Measurements from ENCODE around the gene EFCAB13.
"Not testable (repeated sequence)": the region's sequence is repeated elsewhere in the genome, so short reads cannot be mapped to it uniquely, and the experiment has no call there.

The EFCAB13 gene

GRCh38 chr17:47332287-47332686 is 8.5 kb downstream of the EFCAB13 start:
- DNase-seq, result no peak

- DNase-seq, result no peak
Observed at GRCh38 chr17:47335101-47335936, 11.6 kb downstream of the EFCAB13 start.

GRCh38 chr17:47338026-47338425 is 14.3 kb downstream of the EFCAB13 start:
- no peak for DNase-seq

- no peak for DNase-seq
Observed at GRCh38 chr17:47352848-47353247, 29.1 kb downstream of the EFCAB13 start.

GRCh38 chr17:47358652-47359051 is 34.9 kb downstream of the EFCAB13 start:
- DNase-seq, result no peak

GRCh38 chr17:47363171-47363570 is 39.4 kb downstream of the EFCAB13 start:
- no peak for DNase-seq

GRCh38 chr17:47367257-47367656 is 43.5 kb downstream of the EFCAB13 start:
- no peak for DNase-seq

GRCh38 chr17:47368262-47368661 is 44.5 kb downstream of the EFCAB13 start:
- DNase-seq, result no peak

- DNase-seq, result not testable (repeated sequence)
Observed at GRCh38 chr17:47370899-47371298, 47.1 kb downstream of the EFCAB13 start.

GRCh38 chr17:47373002-47373401 is 49.2 kb downstream of the EFCAB13 start:
- no peak for DNase-seq

GRCh38 chr17:47376247-47376646 is 52.5 kb downstream of the EFCAB13 start:
- DNase-seq, result no peak

- DNase-seq, result no peak
Observed at GRCh38 chr17:47388825-47389224, 65.1 kb downstream of the EFCAB13 start.

- DNase-seq, result not testable (repeated sequence)
Observed at GRCh38 chr17:47397532-47398128, 73.9 kb downstream of the EFCAB13 start.

- no peak for DNase-seq
Observed at GRCh38 chr17:47400333-47400732, 76.6 kb downstream of the EFCAB13 start.

- DNase-seq, result no peak
Observed at GRCh38 chr17:47401100-47401499, 77.3 kb downstream of the EFCAB13 start.

GRCh38 chr17:47404006-47404405 is 80.3 kb downstream of the EFCAB13 start:
- no peak for DNase-seq

- no peak for DNase-seq
Observed at GRCh38 chr17:47404875-47405274, 81.1 kb downstream of the EFCAB13 start.

- DNase-seq, result no peak
Observed at GRCh38 chr17:47413872-47414271, 90.1 kb downstream of the EFCAB13 start.

GRCh38 chr17:47414612-47415011 is 90.9 kb downstream of the EFCAB13 start:
- DNase-seq, result no peak

GRCh38 chr17:47423406-47424295 is 99.9 kb downstream of the EFCAB13 start:
- no peak for DNase-seq

- not testable (repeated sequence) for DNase-seq
Observed at GRCh38 chr17:47425233-47425632, 101.5 kb downstream of the EFCAB13 start.

GRCh38 chr17:47425887-47426635 is 102.3 kb downstream of the EFCAB13 start:
- not testable (repeated sequence) for DNase-seq

GRCh38 chr17:47427985-47428384 is 104.2 kb downstream of the EFCAB13 start:
- no peak for DNase-seq

Measured in activated CD4-positive, alpha-beta T cell treated with anti-CD3 and anti-CD28 coated beads, Interleukin-2, amount 50 U/mL, for 16 hours (primary cell).